PC-9 (cell line): Measurements from ENCODE around the gene SNRPA1. TPM values are rescaled to one million over a fixed set of nuclear protein-coding genes. Genes with fewer than 3 reads are reported as not detected.

Experiments
- BruUV-seq: library from RNA; stranded (reverse); fragments of 400-500 nt; replicated peaks from 2 replicates; lab custom pipeline; 2021; lab: Mats Ljungman, UMichigan
- CTCF ChIA-PET: fragments of 300-600 bp; sonication (Branson Sonifier 250); formaldehyde crosslinking; loops from one replicate; lab custom pipeline; 2022; ENCODE audit warnings: antibody characterized with exemption; lab: Charles Lee
- POLR2A ChIA-PET: fragments of 300-600 bp; sonication (Branson Sonifier 250); formaldehyde crosslinking; loops from one replicate; lab custom pipeline; 2022; ENCODE audit warnings: antibody characterized with exemption; ENCODE audit not compliant: unreplicated experiment; lab: Charles Lee
- DNase-seq, 2 experiments: peaks; one replicate each; pipeline versions ENCODE4 v3.0.0 to v3.0.0-alpha.2; 2015 to 2022; ENCODE audit warnings: mixed read lengths in 1 of 2
- H2AFZ ChIP-seq: fragments of 200-600 bp; sonication (generic); 2 replicates; pipeline ENCODE4 v1.8.1; 2017; ENCODE audit warnings: antibody characterized with exemption
- H3F3A ChIP-seq: fragments of 200-600 bp; sonication (generic); 2 replicates; pipeline ENCODE4 v1.8.1; 2017; ENCODE audit warnings: antibody characterized with exemption, mild to moderate bottlenecking, low read depth; ENCODE audit not compliant: insufficient read depth
- H3K27ac ChIP-seq: fragments of 200-600 bp; sonication (generic); 2 replicates; pipeline ENCODE4 v1.6.1; 2016; ENCODE audit warnings: mixed run types
- H3K27me3 ChIP-seq: fragments of 200-600 bp; sonication (generic); 2 replicates; pipeline ENCODE4 v1.6.1; 2016; ENCODE audit warnings: low read depth, mixed run types; ENCODE audit not compliant: insufficient read depth
- H3K36me3 ChIP-seq: fragments of 200-600 bp; sonication (generic); 2 replicates; pipeline ENCODE4 v1.6.1; 2016; ENCODE audit warnings: low read depth, mixed run types
- H3K4me1 ChIP-seq: fragments of 200-600 bp; sonication (generic); replicated peaks from 2 replicates; pipeline ENCODE4 v1.6.1; 2016; ENCODE audit warnings: mixed run types; ENCODE audit not compliant: insufficient read depth
- H3K4me2 ChIP-seq: fragments of 200-600 bp; sonication (generic); 2 replicates; pipeline ENCODE4 v1.6.1; 2017; ENCODE audit warnings: mixed run types
- H3K4me3 ChIP-seq: fragments of 200-600 bp; sonication (generic); 2 replicates; pipeline ENCODE4 v1.6.1; 2016; ENCODE audit warnings: mixed run types
- H3K79me2 ChIP-seq: fragments of 200-600 bp; sonication (generic); 2 replicates; pipeline ENCODE4 v1.6.1; 2017; ENCODE audit warnings: low read depth, mixed run types
- H3K9me2 ChIP-seq: fragments of 200-600 bp; sonication (generic); 2 replicates; pipeline ENCODE4 v1.8.1; 2017; ENCODE audit warnings: mild to moderate bottlenecking; ENCODE audit not compliant: insufficient read depth
- H3K9me3 ChIP-seq: fragments of 200-600 bp; sonication (generic); 2 replicates; pipeline ENCODE4 v1.8.1; 2016; ENCODE audit warnings: low read depth; ENCODE audit not compliant: insufficient read depth
- H4K20me1 ChIP-seq: fragments of 200-600 bp; sonication (generic); 2 replicates; pipeline ENCODE4 v1.8.1; 2017; ENCODE audit not compliant: insufficient read depth
- EZH2 ChIP-seq: fragments of 200-600 bp; sonication (generic); IDR thresholded peaks from 2 replicates; pipeline ENCODE4 v1.8.0; 2017; ENCODE audit warnings: antibody characterized with exemption, low read depth
- intact Hi-C: fragments of 100-400 bp; cut with micrococcal nuclease; formaldehyde crosslinking; loops from one replicate; pipeline ENCODE4 v1.10.0; 2022; ENCODE audit not compliant: unreplicated experiment
- total RNA-seq: library from RNA; stranded (reverse); gene quantifications from 2 replicates; pipeline ENCODE4 v1.2.3, GENCODE V29; 2021
- TF ChIP-seq, protein P1 (sequence below): fragments of 200-600 bp; sonication (generic); conservative IDR thresholded peaks from 2 replicates; pipeline ENCODE4 v1.6.1; 2017; ENCODE audit warnings: mixed run types, antibody characterized with exemption, mild to moderate bottlenecking, moderate library complexity

Gene SNRPA1
- total RNA-seq, 1 experiment from 2014 or later: 95.0 TPM

DNA sequence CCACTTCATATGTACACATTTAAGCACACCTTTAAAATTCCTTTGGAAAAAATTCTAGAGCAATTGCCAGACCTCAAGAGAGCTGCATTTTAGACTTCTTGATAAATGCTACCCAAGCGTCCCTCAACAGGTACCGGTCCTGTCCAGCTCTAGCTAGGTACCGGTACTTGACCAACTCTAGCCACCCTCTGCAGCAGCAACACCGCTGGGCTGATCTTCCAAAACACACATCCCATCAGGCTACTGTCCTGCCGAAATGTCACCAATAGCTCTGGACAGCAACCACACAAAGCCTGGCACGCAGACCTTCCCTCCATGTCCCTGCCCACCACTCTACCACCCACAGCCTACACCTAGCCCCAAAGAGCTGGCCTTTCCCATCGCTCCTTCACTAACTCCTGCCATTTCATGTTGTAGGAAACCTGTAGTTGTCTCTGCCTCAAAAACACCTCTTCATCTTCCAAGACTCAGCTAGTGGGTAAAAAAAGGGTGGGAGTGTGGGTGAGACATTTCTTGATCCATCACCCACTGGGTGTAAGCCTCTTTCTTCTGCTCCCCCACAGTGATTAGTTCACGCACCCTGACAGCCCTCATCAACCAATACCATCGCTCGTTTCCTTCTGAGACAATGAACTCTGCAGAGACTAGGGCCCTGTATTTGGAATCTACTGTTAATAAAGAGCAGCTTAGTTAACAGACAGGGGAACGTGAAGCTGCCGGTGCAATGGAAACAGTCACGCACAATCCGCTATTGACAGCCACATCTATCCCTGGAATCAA lies 50.0 kb downstream of the SNRPA1 start:
- no peaks in the 10 kb centered on the region for H3K9me2 ChIP-seq
- CTCF ChIA-PET: no interaction called here
- no peaks in the 10 kb centered on the region for H3K27me3 ChIP-seq
- H2AFZ ChIP-seq: no peak overlapping the region
- no peak overlapping the region for H3K4me2 ChIP-seq
- TF ChIP-seq, protein P1, sequence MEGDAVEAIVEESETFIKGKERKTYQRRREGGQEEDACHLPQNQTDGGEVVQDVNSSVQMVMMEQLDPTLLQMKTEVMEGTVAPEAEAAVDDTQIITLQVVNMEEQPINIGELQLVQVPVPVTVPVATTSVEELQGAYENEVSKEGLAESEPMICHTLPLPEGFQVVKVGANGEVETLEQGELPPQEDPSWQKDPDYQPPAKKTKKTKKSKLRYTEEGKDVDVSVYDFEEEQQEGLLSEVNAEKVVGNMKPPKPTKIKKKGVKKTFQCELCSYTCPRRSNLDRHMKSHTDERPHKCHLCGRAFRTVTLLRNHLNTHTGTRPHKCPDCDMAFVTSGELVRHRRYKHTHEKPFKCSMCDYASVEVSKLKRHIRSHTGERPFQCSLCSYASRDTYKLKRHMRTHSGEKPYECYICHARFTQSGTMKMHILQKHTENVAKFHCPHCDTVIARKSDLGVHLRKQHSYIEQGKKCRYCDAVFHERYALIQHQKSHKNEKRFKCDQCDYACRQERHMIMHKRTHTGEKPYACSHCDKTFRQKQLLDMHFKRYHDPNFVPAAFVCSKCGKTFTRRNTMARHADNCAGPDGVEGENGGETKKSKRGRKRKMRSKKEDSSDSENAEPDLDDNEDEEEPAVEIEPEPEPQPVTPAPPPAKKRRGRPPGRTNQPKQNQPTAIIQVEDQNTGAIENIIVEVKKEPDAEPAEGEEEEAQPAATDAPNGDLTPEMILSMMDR: no peak
- TF ChIP-seq EZH2: no peak
- no peaks in the 10 kb centered on the region for H3F3A ChIP-seq
- intact Hi-C loops: no loop called here
- POLR2A ChIA-PET: no interaction called here
- H3K4me1 ChIP-seq: peaks cover 6% of the 10 kb centered on the region
- H3K79me2 ChIP-seq: peaks cover 78% of the 10 kb centered on the region
- no TSS peak for BruUV-seq
- H3K27ac ChIP-seq: no peak overlapping the region
- peaks cover 30% of the 10 kb centered on the region for H4K20me1 ChIP-seq
- DNase-seq: no peak
- H3K9me3 ChIP-seq: no peaks in the 10 kb centered on the region
- H3K36me3 ChIP-seq: no peaks in the 10 kb centered on the region
- H3K4me3 ChIP-seq: no peak overlapping the region

DNA sequence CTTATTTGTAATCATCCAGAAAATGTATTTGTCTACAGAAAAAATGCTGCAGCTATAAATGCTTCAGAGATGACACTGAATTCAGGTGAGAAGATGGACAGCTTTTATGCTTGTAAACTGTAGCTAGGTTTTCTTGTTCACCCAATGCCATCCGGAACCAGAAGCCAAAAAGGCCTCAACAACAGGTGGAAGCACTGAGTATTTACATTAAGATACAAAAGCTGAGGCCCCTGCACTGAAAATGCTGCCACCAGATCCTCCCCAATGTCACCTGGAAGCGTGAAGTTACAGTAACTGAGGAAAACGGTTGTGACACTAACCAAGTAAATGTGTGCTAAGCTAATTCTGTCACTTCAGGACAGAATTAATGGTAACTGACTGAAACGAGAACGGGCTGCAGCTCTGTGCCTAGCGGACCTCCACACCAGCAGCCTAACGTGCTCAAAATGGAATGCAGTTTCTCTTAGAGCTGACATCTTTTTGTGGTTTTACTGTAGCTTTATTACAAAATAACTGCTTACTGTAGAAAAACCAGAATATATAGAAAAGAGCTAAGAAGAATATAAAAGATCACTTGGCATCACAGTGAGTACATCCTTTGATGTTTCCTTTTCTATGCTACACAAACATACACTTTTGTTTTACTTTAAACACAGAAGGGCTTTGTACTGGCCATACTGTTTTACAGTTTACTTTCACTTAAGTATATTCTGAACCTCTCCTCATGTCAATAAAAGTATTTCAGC lies 50.8 kb downstream of the SNRPA1 start:
- H4K20me1 ChIP-seq: peaks cover 30% of the 10 kb centered on the region
- CTCF ChIA-PET: interaction anchor here (0.6 kb wide), 1 partner anchor 29 kb away, joined by 3 read pairs; no protein-coding TSS in a partner anchor
- POLR2A ChIA-PET: no interaction called here
- BruUV-seq: no TSS peak
- no peak overlapping the region for H3K27ac ChIP-seq
- DNase-seq: no peak
- H2AFZ ChIP-seq: no peak overlapping the region
- H3K79me2 ChIP-seq: peaks cover 78% of the 10 kb centered on the region
- TF ChIP-seq, protein P1: no peak
- TF ChIP-seq EZH2: no peak
- no peak overlapping the region for H3K4me2 ChIP-seq
- H3K27me3 ChIP-seq: no peaks in the 10 kb centered on the region
- no peaks in the 10 kb centered on the region for H3F3A ChIP-seq
- H3K4me1 ChIP-seq: no peaks in the 10 kb centered on the region
- intact Hi-C loops: no loop called here
- no peaks in the 10 kb centered on the region for H3K36me3 ChIP-seq
- H3K9me3 ChIP-seq: no peaks in the 10 kb centered on the region
- H3K4me3 ChIP-seq: no peak overlapping the region
- no peaks in the 10 kb centered on the region for H3K9me2 ChIP-seq

DNA sequence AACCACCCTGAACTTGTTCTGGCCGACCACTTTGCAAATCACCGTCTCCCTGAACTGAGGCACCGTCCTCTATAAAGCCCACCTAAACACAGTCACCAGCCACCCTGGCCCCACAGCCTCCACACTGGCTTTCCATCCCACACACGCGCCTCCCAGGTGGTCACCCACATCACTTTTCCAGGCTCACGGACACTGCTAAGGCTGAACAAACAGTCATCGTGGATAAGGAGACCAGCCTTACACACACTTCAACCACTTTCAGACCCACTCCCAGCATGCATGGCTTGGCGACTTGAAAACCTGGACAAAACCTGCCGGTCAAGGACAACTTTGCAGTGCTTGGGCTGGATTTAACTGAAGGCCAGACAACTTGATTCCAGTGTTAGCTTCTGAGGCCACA lies 51.6 kb downstream of the SNRPA1 start:
- Histone ChIP-seq H3F3A (no peaks in the 10 kb centered on the region), H3K4me2 (no peak overlapping the region), H3K79me2 (peaks cover 78% of the 10 kb centered on the region), H3K9me2 (no peaks in the 10 kb centered on the region), H3K27ac (no peak overlapping the region), H4K20me1 (peaks cover 29% of the 10 kb centered on the region), H3K4me3 (no peak overlapping the region), H3K9me3 (no peaks in the 10 kb centered on the region), H3K4me1 (no peaks in the 10 kb centered on the region), H3K36me3 (no peaks in the 10 kb centered on the region), H2AFZ (no peak overlapping the region), H3K27me3 (no peaks in the 10 kb centered on the region)
- POLR2A ChIA-PET: no interaction called here
- DNase-seq: no peak
- no TSS peak for BruUV-seq
- CTCF ChIA-PET: no interaction called here
- intact Hi-C loops: no loop called here
- TF ChIP-seq, protein P1: no peak
- no peak for TF ChIP-seq EZH2
